HG02610 (cell line): ENCODE measurements around the gene COG5.

ENCODE experiments used
- ATAC-seq: cut with Tn5 transposase; IDR thresholded peaks from one replicate; pipeline ENCODE4 v1.9.1; 2021; ENCODE audit warnings: mild to moderate bottlenecking, moderate library complexity; ENCODE audit not compliant: unreplicated experiment

COG5 gene

DNA sequence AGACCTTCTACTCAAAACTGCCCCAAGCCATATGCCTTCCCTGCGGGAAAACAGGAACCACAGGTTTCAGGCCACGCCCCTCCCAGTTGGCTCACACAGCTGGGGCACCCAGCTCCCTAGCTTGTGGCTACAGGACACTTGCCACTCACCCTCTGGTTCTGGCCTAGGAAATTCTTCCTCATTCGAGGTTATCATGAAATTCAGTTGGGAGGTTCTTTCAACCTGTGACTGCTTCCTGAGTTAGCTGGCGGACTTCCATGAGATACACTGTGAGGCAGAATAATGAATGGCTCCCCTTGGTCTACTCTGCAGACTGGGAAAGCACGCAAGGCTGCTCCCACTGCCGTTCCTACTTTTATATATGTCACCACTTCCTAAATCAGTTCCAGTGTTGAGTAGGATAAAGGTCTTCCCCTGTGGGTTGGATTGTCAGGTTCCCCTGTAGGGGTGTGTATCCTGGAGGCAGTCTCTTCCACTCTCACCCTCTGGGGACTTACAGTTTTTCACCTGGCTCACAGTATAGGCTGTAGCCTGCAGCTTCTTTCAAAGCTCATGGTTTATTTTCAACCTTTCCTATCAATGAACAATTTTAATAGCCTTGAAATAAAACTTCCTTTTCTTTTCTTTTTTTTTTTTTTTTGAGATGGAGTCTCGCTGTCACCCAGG is 56.9 kb downstream of the COG5 start:
- no peak for ATAC-seq

DNA sequence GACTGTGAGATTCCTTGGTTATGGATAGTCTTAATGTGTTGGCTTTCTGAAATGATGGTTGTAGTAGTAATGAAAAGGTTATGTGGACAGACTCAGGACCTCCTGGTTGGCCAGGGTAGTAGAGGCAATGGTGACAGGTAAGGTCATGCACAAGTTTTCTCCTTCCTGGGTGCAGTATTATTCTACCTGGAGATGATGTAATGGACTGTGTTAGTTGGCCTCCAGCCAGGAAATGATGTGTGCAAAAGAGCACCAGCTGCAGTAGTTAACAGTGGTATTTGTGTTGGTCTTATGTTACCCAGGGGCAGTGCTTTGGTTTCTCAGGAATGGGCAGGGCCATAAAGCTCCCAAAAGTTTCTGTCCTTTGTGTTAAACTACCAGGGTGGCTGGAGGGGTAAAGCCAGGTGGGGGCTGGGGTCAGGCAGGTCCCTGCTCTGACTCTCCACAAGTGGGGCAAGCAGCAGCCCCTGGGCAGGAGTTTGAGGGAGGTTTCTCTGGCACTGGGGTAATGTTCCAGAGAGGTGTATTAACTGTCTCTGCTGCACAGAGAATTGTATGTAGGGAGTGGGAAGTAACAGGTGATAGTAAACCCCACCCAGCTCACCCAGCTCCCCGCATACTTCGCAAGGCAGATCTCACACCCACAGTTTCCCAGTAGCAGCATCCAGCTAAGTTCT is 57.6 kb downstream of the COG5 start:
- ATAC-seq = no peak

DNA sequence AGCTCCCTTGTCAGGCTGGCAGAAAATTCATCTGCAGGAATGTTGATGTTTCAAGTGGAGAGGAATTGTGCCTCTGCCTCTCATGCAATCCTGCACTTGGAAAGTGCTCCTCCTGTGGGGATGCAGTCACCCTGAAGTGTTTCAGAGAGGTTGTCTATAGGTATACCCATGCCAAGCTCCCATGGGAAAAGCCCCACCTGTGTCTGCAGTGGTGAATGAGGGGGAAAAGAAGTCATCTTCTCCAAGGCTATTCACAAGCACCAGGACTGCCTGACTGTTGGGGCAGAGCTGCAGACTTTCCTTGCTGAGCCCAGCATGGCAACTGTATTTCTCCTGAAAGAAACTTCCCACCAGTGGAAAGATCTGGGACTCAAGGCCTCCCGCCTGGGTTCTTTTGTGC is 58.4 kb downstream of the COG5 start:
- ATAC-seq = no peak

DNA sequence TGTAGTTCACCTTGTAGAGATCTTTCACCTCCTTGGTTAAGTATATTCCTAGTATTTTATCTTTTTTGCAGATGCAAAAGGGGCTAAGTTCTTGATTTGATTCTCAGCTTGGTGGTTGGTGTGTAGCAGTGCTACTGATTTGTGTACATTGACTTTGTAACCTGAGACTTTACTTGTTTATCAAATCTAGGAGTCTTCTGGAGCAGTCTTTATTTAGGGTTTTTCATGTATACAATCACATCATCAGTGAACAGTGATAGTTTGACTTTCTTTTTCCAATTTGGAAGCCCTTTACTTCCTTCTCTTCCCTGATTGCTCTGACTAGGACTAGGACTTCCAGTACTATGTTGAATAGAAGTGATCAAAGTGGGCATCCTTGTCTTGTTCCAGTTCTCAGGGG is 60.0 kb downstream of the COG5 start:
- ATAC-seq = no peak

DNA sequence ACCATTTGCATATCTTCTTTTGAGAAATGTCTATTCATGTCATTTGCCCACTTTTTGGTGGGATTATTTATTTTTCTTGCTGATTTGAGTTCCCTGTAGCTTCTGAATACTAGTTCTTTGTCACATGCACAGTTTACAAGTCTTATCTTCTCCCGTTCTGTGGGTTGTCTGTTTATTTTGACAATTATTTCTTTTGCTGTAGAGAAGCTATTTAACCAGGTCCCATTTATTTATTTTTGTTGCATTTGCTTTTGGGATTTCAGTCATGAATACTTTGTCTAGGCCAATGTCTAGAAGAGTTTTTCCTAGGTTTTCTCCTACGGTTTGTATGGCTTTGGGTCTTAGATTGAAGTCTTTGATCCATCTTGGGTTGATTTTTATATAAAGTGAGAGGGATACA is 60.9 kb downstream of the COG5 start:
- ATAC-seq = no peak

DNA sequence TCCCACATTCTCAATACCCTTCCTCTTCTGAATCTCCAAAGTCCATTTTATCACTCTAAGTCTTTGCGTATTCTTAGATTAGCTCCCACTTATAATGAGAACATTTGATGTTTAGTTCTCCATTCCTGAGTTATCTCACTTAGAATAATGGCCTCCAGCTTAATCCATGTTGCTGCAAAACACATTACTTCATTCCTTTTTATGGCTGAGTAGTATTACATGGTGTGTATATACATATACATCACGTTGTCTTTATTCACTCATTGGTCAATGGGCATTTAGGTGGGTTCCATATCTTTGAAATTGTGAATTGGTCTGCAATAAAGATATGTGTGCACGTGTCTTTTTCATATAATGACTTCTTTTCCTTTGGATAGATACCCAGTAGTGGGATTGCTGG is 61.6 kb downstream of the COG5 start:
- no peak for ATAC-seq

DNA sequence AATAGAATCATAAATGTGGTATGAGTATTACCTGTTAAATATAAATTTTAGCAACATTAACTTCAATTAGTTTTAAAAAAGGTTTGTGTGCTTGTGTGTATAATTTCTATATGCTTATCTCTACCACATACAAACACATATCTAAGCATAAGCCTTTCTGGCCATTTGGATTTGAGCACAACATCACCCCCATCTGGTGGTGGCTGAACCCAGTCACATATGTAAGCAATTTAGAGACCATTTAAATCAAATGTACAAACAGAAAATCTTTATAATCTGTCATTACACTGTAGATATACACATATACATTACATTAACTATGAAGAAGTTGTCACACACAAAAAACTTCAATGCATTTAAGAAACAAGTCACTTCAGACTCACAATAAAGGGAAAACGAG is 62.1 kb downstream of the COG5 start:
- no peak for ATAC-seq

DNA sequence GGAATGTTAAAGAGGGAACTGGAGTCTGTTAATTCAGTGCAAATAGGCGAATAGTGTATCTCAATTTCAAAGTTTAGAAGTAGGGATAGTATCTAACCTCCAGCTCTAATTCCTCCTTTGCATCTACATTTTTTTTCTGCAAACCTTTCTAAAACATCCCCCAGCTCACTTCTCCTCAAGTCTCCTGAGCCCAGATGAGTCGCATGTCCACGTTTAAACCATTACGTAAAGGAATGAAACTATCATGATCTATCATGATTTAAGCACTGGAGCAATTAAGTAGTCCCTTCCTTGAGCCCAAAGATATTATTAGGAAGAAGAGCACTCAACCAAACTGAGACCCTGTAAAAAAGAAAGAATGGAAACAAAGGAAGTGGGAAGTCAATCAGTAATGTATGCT is 64.0 kb downstream of the COG5 start:
- ATAC-seq = no peak

DNA sequence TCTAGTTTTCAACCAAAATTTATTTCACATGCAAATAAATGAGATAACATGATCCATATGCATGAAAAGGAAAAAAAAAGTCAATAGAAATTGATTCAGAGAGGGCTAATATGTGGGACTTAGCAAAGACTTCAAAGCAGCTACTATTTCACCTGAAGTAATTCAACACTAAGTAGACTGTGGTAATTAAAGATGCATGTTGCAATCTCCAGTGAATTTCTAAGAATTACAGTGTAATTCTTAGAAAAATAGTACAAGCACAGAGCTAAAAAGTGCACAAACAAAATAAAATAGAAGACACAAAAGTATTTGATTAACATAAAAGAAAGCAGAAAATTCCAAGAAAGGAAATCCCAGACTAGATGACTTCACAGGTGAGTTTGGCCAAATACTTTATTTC is 68.2 kb downstream of the COG5 start:
- ATAC-seq = no peak

DNA sequence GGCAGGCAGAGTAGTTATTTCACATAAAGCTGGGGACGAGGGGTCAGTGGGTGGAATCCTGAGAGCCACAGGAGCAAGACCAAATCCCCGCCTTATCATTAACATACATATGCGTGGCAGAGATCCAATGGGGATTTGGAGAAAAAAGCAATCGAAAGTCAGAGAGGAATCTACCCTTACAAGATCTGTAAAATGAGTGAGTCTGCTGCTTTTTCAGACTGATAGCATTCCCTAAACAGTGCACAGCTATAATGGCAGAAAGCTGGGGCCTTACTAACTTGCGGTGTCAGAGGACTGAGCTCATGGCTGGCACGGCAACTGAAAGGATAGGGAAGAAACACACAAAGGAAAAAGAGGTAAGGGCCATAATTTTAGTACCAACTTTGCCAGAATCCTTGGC is 68.8 kb downstream of the COG5 start:
- ATAC-seq = no peak

DNA sequence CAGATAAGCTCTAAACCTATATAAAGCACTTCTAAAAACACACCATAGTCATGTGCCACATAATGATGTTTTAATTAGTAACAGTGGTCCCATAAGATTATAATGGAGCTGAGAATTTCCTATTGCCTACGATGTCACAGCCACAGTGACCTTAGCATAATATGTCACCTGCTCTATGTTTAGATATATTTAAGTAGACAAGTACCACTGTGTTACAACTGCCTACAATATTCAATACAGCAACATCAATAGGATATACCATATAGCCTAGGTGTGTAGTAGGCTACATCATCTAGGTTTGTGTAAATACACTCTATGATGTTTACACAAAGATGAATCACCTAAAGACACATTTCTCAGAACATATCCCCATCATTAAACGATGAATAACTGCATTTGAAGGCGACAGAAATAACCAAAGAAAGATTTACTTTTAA is 69.4 kb downstream of the COG5 start:
- no peak for ATAC-seq

DNA sequence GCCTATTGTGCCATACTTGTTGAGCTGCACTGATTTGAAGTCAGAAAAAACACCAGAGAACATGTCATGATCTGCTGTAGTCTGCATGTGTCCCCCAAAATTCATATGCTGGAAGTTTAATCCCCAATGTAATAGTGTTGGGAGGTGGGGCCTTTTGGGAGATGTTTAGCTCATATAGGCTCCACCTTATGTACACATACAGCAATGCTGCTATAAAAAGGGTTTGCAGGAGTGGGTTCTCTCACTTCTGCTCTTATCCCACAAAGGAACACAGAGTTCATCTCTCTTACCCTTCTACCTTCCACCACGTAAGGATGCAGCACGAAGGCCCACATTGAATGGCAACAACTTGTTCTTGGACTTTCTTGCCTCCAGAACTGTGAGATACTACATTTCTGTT is 70.8 kb downstream of the COG5 start:
- no peak for ATAC-seq

DNA sequence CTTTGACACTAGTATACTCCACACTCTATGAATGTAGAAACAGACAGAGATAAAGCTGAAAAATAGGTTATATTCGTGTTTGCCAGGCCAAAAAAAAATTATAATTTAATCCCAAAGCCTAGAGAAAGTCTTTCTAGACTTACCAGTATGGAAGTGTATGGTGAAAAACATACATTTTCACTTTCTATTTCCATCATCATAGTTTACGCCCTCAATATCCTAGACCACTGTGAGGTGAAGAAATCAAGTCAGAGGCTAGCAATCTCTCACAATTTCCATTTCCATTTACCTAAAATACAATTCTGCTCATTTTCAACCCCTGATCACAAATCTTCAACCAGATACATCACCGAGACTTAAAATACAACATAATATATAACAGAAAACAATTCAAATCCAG is 77.7 kb downstream of the COG5 start:
- no peak for ATAC-seq

DNA sequence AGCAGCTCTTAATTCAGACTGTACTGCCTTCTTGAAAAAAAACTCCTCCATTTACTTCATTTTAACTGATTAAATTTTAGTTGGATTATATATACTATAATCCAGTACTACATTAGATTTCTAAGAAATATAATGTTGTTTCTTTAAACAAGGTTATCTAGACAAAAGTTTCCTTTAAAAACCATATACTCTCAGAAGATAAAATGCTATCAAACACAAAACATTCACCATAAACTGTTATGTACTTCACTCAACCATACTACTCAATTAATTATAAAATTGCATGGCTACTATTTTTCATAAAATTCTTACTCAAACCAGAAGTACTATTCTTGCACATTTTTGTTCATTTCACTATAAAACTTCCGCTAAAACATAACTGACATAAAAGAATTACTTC is 81.1 kb downstream of the COG5 start:
- ATAC-seq = no peak

DNA sequence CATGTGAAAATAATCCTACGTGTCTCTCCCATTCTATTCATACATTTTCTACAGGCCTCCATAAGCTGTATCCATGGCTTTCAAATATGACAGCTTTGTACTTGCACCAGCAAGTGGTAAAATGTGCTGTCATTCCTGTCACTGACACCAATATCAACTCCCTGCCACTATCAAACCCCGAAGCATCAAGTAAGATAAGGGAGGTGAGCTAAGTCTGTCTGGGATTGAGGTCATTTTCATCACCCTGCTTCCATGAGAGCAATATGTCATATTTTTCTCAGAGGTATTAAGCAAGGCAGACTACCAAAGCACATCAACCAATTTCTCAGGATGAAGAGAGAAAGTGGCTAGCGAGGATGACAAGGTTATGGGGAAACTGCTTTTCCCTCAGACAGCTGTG is 82.8 kb downstream of the COG5 start:
- ATAC-seq = no peak

DNA sequence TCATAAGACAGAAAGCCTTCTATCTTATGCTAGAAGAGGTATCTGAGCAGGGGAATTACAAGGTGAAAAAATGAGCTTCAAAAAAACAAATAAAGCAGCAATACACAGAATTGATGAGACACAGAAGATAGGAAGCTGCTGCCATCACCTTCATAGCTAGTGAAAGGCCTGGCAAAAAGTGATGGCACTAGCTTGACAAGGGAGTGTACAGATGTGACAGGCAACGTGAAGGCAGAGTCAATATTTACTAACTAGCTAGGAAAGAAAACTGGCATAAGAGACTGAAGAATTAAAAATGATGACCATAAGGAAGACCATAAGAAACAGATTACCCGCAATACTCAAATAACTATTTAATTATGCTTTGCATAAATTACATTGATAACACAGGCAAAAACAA is 84.4 kb downstream of the COG5 start:
- ATAC-seq = no peak

DNA sequence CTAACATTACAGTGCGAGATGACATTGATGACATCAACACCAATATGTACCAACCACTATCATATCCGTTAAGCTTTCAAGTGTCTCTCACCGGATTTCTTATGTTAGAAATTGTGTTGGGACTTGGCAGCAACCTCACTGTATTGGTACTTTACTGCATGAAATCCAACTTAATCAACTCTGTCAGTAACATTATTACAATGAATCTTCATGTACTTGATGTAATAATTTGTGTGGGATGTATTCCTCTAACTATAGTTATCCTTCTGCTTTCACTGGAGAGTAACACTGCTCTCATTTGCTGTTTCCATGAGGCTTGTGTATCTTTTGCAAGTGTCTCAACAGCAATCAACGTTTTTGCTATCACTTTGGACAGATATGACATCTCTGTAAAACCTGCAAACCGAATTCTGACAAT is 89.6 kb downstream of the COG5 start:
- ATAC-seq = no peak

DNA sequence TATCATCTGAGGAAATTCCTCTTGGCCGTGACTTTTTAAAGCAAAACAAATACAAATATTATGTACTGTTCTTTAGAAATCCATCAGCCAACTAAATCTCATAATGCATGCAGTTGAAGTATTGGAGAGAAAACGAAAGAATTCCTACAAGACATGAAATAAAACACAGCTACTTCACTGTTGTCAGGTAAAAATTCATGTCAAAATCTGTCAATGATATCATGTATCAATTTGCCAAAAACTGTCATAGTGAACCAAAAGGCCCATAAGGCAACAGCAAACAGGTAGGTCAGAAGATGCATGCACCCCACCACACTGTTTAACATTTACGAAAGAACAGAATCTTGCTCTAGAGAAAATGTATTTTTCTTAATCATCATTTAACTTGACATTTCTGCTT is 91.6 kb downstream of the COG5 start:
- no peak for ATAC-seq

DNA sequence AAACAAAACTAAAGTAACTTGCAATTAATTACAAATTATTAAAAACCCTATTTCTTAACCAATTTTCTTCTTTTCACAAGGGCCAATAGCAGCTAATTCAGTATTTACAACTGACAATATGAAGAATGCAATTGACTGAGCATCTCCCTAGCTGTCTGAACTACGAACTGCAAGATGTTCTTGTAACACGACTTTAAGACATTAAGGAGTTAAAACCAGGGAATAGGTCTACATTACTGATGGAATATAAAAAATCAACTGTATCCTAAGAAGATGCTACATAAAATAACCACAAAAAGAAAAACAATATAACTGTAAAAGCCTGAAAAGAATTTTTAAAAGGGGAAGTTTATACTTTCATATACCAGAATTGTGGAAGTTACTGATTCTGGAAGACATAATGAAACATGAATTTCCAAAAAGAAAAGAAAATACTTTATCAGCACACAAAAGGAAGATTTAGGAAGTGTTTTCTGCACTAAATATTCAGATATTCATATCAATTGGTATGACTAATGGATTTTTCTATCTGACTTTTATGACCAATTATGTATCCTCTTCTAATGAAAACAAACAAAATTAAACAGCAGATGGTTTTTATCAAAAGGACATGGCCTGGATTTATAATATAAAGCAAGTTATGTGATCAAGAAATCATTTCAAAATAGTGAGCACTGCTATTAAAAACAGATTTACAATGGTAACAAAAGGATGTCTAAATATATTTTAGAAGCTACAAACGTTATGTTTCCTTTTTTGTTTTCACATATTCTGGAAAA is 92.2 kb downstream of the COG5 start:
- ATAC-seq = no peak

DNA sequence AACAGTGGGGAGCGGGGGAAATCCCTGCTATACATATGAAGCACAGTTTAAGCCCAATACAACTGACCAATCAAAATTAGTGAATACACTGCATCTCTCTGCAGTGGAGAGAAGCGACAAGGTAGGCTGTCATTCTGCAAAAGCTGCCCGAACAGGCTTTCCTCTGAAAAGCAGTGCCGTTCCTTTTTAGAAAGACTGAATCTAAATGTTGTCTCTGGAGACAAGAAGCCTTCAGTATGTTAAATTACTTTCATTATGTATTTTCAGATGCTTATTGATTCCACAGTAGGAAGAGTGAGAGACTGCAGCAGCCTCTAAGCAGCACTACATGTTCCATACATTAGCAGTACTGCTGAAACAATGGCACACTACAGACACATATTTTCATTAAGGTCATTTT is 93.8 kb downstream of the COG5 start, which contains the start of gene GPR22:
Gene GPR22 (plus strand): TSS at position 129 of the 400 bp plus-strand sequence. CDS start 4,004 bp downstream, outside the sequence.
- ATAC-seq = no peak

DNA sequence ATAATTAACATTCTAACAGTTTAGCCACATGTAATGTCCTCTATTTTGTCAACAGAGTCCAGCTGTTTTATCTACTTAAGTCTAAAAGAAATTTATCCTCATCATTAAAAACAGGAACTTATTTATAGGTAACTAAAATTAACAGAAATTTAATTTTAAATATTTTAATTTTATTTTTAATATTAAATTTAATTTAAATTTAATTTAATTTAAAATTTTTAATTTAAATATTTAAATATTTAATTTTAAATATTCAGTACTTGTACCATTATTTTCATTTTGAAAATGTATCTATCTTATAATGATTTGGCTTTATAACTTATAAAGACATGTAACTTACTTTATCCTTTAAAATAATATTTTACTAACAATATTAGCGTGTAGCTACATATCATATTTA is 94.9 kb downstream of the COG5 start:
- no peak for ATAC-seq

DNA sequence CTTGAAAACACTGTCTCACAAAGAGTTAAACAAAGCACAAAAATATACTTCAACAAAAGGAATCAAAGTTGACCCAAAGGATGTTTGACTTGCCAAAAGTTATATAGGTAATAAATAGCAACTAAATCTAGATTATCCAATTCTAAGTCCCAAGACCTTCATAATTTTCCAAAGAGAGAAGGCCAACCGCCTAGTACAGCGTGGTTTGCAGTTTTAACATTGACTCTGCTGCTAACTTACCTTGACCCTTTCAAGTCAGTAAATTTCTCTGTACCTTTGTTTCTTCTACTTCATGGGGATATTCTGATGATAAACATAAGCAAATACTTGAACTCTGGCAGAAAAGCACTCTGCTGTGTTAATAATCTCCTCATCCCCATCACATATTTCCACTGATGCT is 95.7 kb downstream of the COG5 start:
- no peak for ATAC-seq
